HCT116 (cell line): ENCODE data around the gene SLC23A3. TPM values are rescaled to one million over a fixed set of nuclear protein-coding genes. Genes with fewer than 3 reads are reported as not detected.
A peak's percentile ranks its signal among the peaks of the same experiment; 100 is the strongest.

Source experiments
- ATAC-seq: fragments of 200-7000 bp; cut with Tn5 transposase; 2 replicates; pipeline ENCODE4 v1.9.1; 2020; ENCODE audit warnings: mild to moderate bottlenecking, moderate library complexity
- BruUV-seq: library from RNA; stranded (reverse); fragments of 400-500 nt; replicated peaks from 2 replicates; lab custom pipeline; 2021; lab: Mats Ljungman, UMichigan
- CTCF ChIA-PET: fragments of 300-600 bp; sonication (Branson Sonifier 250); formaldehyde crosslinking; loops from one replicate; lab custom pipeline; 2021; ENCODE audit warnings: antibody characterized with exemption; lab: Charles Lee
- POLR2A ChIA-PET: fragments of 300-600, 350-600 bp; sonication (Branson Sonifier 250); formaldehyde crosslinking; loops from one replicate; lab custom pipeline; 2021; ENCODE audit warnings: antibody characterized with exemption; lab: Charles Lee
- RAD21 ChIA-PET, 2 experiments: fragments of 300-600 bp; sonication (Branson Sonifier 250); formaldehyde crosslinking; loops; one replicate each; lab custom pipeline; 2023; ENCODE audit warnings: low total read pairs in 2 of 2; ENCODE audit not compliant: uncharacterized antibody in 2 of 2, unreplicated experiment in 2 of 2, low non-redundant PET in 1 of 2; lab: Charles Lee
- DNase-seq: peaks from one replicate; pipeline ENCODE4 v3.0.0-alpha.2; 2010; ENCODE audit warnings: low read depth, low spot score
- H2AFZ ChIP-seq: fragments of 200-600 bp; shearing (Covaris generic), sonication (generic); 2 replicates; pipeline ENCODE4 v1.6.1; 2017; ENCODE audit warnings: low read depth, mixed run types, mixed read lengths, antibody characterized with exemption, low read length; ENCODE audit not compliant: poor library complexity, severe bottlenecking
- H3K27ac ChIP-seq: 2 replicates; pipeline ENCODE4 v1.5.1; 2012; ENCODE audit warnings: low read depth, low read length
- H3K27me3 ChIP-seq: fragments of 200-600 bp; sonication (generic); 2 replicates; pipeline ENCODE4 v1.6.1; 2016; ENCODE audit warnings: mixed run types, low read length, mixed read lengths; ENCODE audit not compliant: insufficient read depth
- H3K36me3 ChIP-seq, 2 experiments: fragments of 200-500 bp in 1 of 2; fragments of 200-600 bp in 1 of 2; sonication (Bioruptor generic) in 1 of 2; sonication (generic) in 1 of 2; 2 replicates each; pipeline versions ENCODE4 v1.5.1 to v1.6.1; 2014 to 2016; ENCODE audit warnings: low read length in 2 of 2, inconsistent platforms in 1 of 2, mixed read lengths in 1 of 2, mixed run types in 1 of 2; ENCODE audit not compliant: insufficient read depth in 2 of 2, control insufficient read depth in 1 of 2
- H3K4me1 ChIP-seq, 2 experiments: fragments of 200-600 bp in 1 of 2; sonication (generic) in 1 of 2; 2 replicates each; pipeline versions ENCODE4 v1.5.1 to v1.6.1; 2012 to 2017; ENCODE audit warnings: low read length in 2 of 2, inconsistent platforms in 1 of 2, mild to moderate bottlenecking in 1 of 2, mixed read lengths in 1 of 2, mixed run types in 1 of 2, moderate library complexity in 1 of 2; ENCODE audit not compliant: insufficient read depth in 2 of 2, control insufficient read depth in 1 of 2
- H3K4me2 ChIP-seq: fragments of 200-600 bp; sonication (generic); 2 replicates; pipeline ENCODE4 v1.6.1; 2017; ENCODE audit warnings: mixed run types, low read length, mixed read lengths
- H3K4me3 ChIP-seq, 2 experiments: fragments of 200-600 bp in 1 of 2; sonication (generic) in 1 of 2; replicated peaks in 1 of 2; 2 replicates each; pipeline ENCODE4 v1.5.1; 2011 to 2016; ENCODE audit warnings: low read length in 2 of 2, control low read depth in 1 of 2, low read depth in 1 of 2, mild to moderate bottlenecking in 1 of 2, mixed read lengths in 1 of 2, mixed run types in 1 of 2
- H3K79me2 ChIP-seq: fragments of 200-600 bp; sonication (generic); 2 replicates; pipeline ENCODE4 v1.6.1; 2017; ENCODE audit warnings: mild to moderate bottlenecking, mixed run types, low read length, moderate library complexity, mixed read lengths; ENCODE audit not compliant: insufficient read depth
- H3K9ac ChIP-seq: fragments of 200-600 bp; sonication (generic); 2 replicates; pipeline ENCODE4 v1.6.1; 2016; ENCODE audit warnings: low read length, mixed read lengths
- H3K9me2 ChIP-seq: fragments of 200-600 bp; sonication (generic), shearing (Covaris generic); 2 replicates; pipeline ENCODE4 v1.6.1; 2017; ENCODE audit warnings: mixed run types, mild to moderate bottlenecking, moderate library complexity; ENCODE audit not compliant: insufficient read depth
- H3K9me3 ChIP-seq, 2 experiments: fragments of 200-500 bp in 1 of 2; fragments of 200-600 bp in 1 of 2; sonication (Bioruptor generic) in 1 of 2; sonication (generic) in 1 of 2; 2 replicates each; pipeline ENCODE4 v1.6.1; 2014 to 2017; ENCODE audit warnings: low read length in 2 of 2, mixed read lengths in 2 of 2, inconsistent platforms in 1 of 2, low read depth in 1 of 2, mild to moderate bottlenecking in 1 of 2, mixed run types in 1 of 2, moderate library complexity in 1 of 2; ENCODE audit not compliant: control insufficient read depth in 1 of 2, insufficient read depth in 1 of 2
- H4K20me1 ChIP-seq: fragments of 200-600 bp; sonication (generic), shearing (Covaris generic); 2 replicates; pipeline ENCODE4 v1.6.1; 2017; ENCODE audit warnings: mixed run types, mild to moderate bottlenecking, moderate library complexity; ENCODE audit not compliant: insufficient read depth
- CEBPB ChIP-seq: IDR thresholded peaks from 2 replicates; pipeline ENCODE4 v1.6.1; 2012; ENCODE audit warnings: low read depth
- CTCF ChIP-seq, 3 experiments: fragments of 200-600 bp in 1 of 3; sonication (generic) in 1 of 3; IDR thresholded peaks in 2 of 3; conservative IDR thresholded peaks in 1 of 3; 2 replicates each; pipeline ENCODE4 v1.5.1; 2012 to 2017; ENCODE audit warnings: low read depth in 2 of 3, low read length in 2 of 3, antibody characterized with exemption in 1 of 3, borderline replicate concordance in 1 of 3, control low read depth in 1 of 3, mild to moderate bottlenecking in 1 of 3, mixed read lengths in 1 of 3, mixed run types in 1 of 3, moderate library complexity in 1 of 3; ENCODE audit not compliant: insufficient read depth in 1 of 3
- EZH2phosphoT487 ChIP-seq: fragments of 200-600 bp; IDR thresholded peaks from 2 replicates; pipeline ENCODE4 v1.6.1; 2018; ENCODE audit warnings: antibody characterized with exemption, borderline replicate concordance
- FOSL1 ChIP-seq: IDR thresholded peaks from 2 replicates; pipeline ENCODE4 v1.6.1; 2012; ENCODE audit warnings: low read depth
- POLR2A ChIP-seq: IDR thresholded peaks from 2 replicates; pipeline ENCODE4 v1.7.0; 2011; ENCODE audit warnings: borderline replicate concordance; ENCODE audit not compliant: insufficient read depth, insufficient read length; ENCODE audit errors: extremely low read depth
- POLR2AphosphoS5 ChIP-seq: IDR thresholded peaks from 2 replicates; pipeline ENCODE4 v1.6.1; 2011; ENCODE audit warnings: mild to moderate bottlenecking, low read depth, low read length, moderate library complexity
- RAD21 ChIP-seq: IDR thresholded peaks from 2 replicates; pipeline ENCODE4 v1.6.1; 2012; ENCODE audit warnings: low read depth, mild to moderate bottlenecking
- SP1 ChIP-seq: IDR thresholded peaks from 2 replicates; pipeline ENCODE4 v1.6.1; 2012; ENCODE audit warnings: low read depth
- YY1 ChIP-seq: IDR thresholded peaks from 2 replicates; pipeline ENCODE4 v1.6.1; 2011; ENCODE audit warnings: low read length, low read depth, moderate library complexity, mild to moderate bottlenecking; ENCODE audit not compliant: insufficient replicate concordance; ENCODE audit errors: extremely low read depth
- ZFX ChIP-seq: fragments of 450-650 bp; IDR thresholded peaks from 2 replicates; pipeline ENCODE4 v1.6.1; 2017
- intact Hi-C: fragments of 100-400 bp; cut with micrococcal nuclease; formaldehyde crosslinking; loops from 2 replicates; pipeline ENCODE4 v1.10.0; 2022
- total RNA-seq: library from RNA; stranded (reverse); gene quantifications from one replicate; pipeline ENCODE4 v1.2.1, GENCODE V29; 2021; ENCODE audit not compliant: unreplicated experiment

Gene SLC23A3
- total RNA-seq, 1 experiment from 2014 or later, result 4.8 TPM

GRCh38 chr2:219178377-219179175 lies 8.7 kb upstream of the SLC23A3 start:
- Histone ChIP-seq H2AFZ (no peak overlapping the region), H3K36me3 (peaks cover 13 to 20% of the 10 kb centered on the region in 2 experiments; a peak in 3 of 4 replicates), H3K9ac (peak overlapping the region; percentile 85), H3K9me2 (no peaks in the 10 kb centered on the region), H4K20me1 (no peaks in the 10 kb centered on the region), H3K9me3 (no peaks in the 10 kb centered on the region), H3K4me3 (peak overlapping the region; percentile 70 to 93), H3K79me2 (peaks cover 23% of the 10 kb centered on the region), H3K4me1 (peaks cover 10 to 27% of the 10 kb centered on the region in 2 experiments), H3K27ac (peak overlapping the region; percentile 97), H3K4me2 (peak overlapping the region; percentile 98), H3K27me3 (no peaks in the 10 kb centered on the region)
- DNase-seq (no peak), ATAC-seq (peak; percentile 23)
- ChIA-PET CTCF (no interaction called here), RAD21 (no interaction called here), POLR2A (no interaction called here)
- no peak for TF ChIP-seq POLR2AphosphoS5
- TF ChIP-seq RAD21, result no peak
- no peak for TF ChIP-seq EZH2phosphoT487
- no peak for TF ChIP-seq CEBPB
- TF ChIP-seq ZFX, result peak; percentile 66
- no peak for TF ChIP-seq POLR2A
- BruUV-seq, result no TSS peak
- intact Hi-C loops, result loop anchor here (5.0 to 10.0 kb wide), 2 partner anchors 209 to 356 kb away; partner anchors contain the start of gene DNPEP

GRCh38 chr2:219177552-219178376 lies 7.9 kb upstream of the SLC23A3 start, which contains the start of gene RETREG2:
TSS of gene RETREG2 (plus strand) at chr2:219178275. CDS start at chr2:219178353, 78 bp downstream.
- H3K4me3 ChIP-seq, result peak within 1 kb of the TSS; percentile 87 to 93
- no peaks in the 10 kb centered on the region for H3K9me2 ChIP-seq
- peak within 1 kb of the TSS; percentile 97 for H3K27ac ChIP-seq
- ATAC-seq, result peak; percentile 68
- H3K4me1 ChIP-seq, result peaks cover 10 to 27% of the 10 kb centered on the region in 2 experiments
- DNase-seq, result peak; percentile 84
- TSS peak; percentile 46 for BruUV-seq
- H2AFZ ChIP-seq, result no peak within 1 kb of the TSS
- no peaks in the 10 kb centered on the region for H3K9me3 ChIP-seq
- H3K79me2 ChIP-seq, result peaks cover 23% of the 10 kb centered on the region
- H3K36me3 ChIP-seq, result peaks cover 5 to 17% of the 10 kb centered on the region in 2 experiments; a peak in 3 of 4 replicates
- peak within 1 kb of the TSS; percentile 98 for H3K4me2 ChIP-seq
- H4K20me1 ChIP-seq, result no peaks in the 10 kb centered on the region
- RAD21 ChIA-PET, result no interaction called here
- H3K9ac ChIP-seq, result peak within 1 kb of the TSS; percentile 85
- CTCF ChIA-PET, result no interaction called here
- POLR2A ChIA-PET, result no interaction called here
- H3K27me3 ChIP-seq, result no peaks in the 10 kb centered on the region
- intact Hi-C loops, result loop anchor here (2.0 to 10.0 kb wide), 3 partner anchors 29 to 357 kb away; partner anchors contain the start of genes DNPEP and ZFAND2B
- TF ChIP-seq ZFX, result no peak; the same call in 1 of the 2 replicates
- peak in 1 of 3 experiments; percentile 28; a peak in 1 of 6 replicates for TF ChIP-seq CTCF (IDR thresholded peaks at IDR 0.05 in 2 of 3, conservative IDR thresholded peaks at IDR 0.05 in 1 of 3; ENCODE audit: borderline replicate concordance in 1 of 3, insufficient read depth in 1 of 3, low read depth in 2 of 3, low read length in 2 of 3)
- no peak for TF ChIP-seq SP1
- TF ChIP-seq EZH2phosphoT487, result no peak
- TF ChIP-seq FOSL1, result no peak
- TF ChIP-seq YY1, result peak; percentile 40
- TF ChIP-seq POLR2A, result peak; percentile 85
- peak; percentile 96 for TF ChIP-seq POLR2AphosphoS5
